Thyroid gland (tissue), 4 donors: ENCODE results near the gene ESRP2. TPM values are rescaled to one million over a fixed set of nuclear protein-coding genes. Genes with fewer than 3 reads are reported as not detected.
A peak's percentile ranks its signal among the peaks of the same experiment; 100 is the strongest.

Experiments
- DNase-seq, 2 donors: peaks; one replicate each; pipeline ENCODE4 v3.0.0-alpha.2; 2019
- H3K27ac ChIP-seq, 3 donors: fragments of 200-600 bp; sonication (generic); 1 replicate in 2 of 3; 2 replicates in 1 of 3; pipeline ENCODE4 v1.5.1; 2016 to 2019; ENCODE audit warnings: mild to moderate bottlenecking in 1 of 3, moderate library complexity in 1 of 3
- H3K27me3 ChIP-seq: fragments of 200-600 bp; sonication (generic); one replicate; pipeline ENCODE4 v1.5.1; 2019
- H3K36me3 ChIP-seq, 2 donors: fragments of 200-600 bp; sonication (generic); one replicate each; pipeline ENCODE4 v1.5.1; 2016 to 2019
- H3K4me1 ChIP-seq, 2 donors: fragments of 200-600 bp; sonication (generic); one replicate each; pipeline ENCODE4 v1.5.1; 2017 to 2019
- H3K4me3 ChIP-seq, 3 donors: fragments of 200-600 bp; sonication (generic); replicated peaks in 1 of 3; 1 replicate in 2 of 3; 2 replicates in 1 of 3; pipeline ENCODE4 v1.5.1; 2016; ENCODE audit warnings: mild to moderate bottlenecking in 1 of 3
- H3K9me3 ChIP-seq: fragments of 200-600 bp; sonication (generic); one replicate; pipeline ENCODE4 v1.5.1; 2017
- CTCF ChIP-seq, 6 experiments: fragments of 200-600 bp in 3 of 6; fragments of 450-650 bp in 3 of 6; sonication (generic) in 3 of 6; IDR thresholded peaks; one replicate each; pipeline ENCODE4 v1.5.1; 2016 to 2019; ENCODE audit warnings: antibody characterized with exemption in 6 of 6, mild to moderate bottlenecking in 2 of 6, inconsistent platforms in 1 of 6, moderate library complexity in 1 of 6
- POLR2A ChIP-seq, 2 donors: fragments of 450-650 bp; IDR thresholded peaks; one replicate each; pipeline ENCODE4 v1.6.1; 2017; ENCODE audit warnings: antibody characterized with exemption in 2 of 2, mild to moderate bottlenecking in 2 of 2, moderate library complexity in 1 of 2
- WGBS, 2 donors: methylation state at CpG; one replicate each; pipeline ENCODE4 v1.1.5; 2017; 5-methylcytosine and 5-hydroxymethylcytosine counted together
- intact Hi-C: fragments of 100-400 bp; cut with DNase I; formaldehyde crosslinking; loops from one replicate; pipeline ENCODE4 v1.15.1; 2023
- total RNA-seq, 4 donors: library from RNA; depleted of rRNA; stranded (reverse); fragments of >200 nt; gene quantifications; one replicate each; pipeline ENCODE4 v1.2.3, GENCODE V29; 2016

Gene ESRP2
- total RNA-seq, 4 donors from 2014 or later = 42.9 to 86.9 (median 50.5) TPM

GRCh38 chr16:68236137-68236825 is 354 bp upstream of the ESRP2 start:
- H3K4me3 ChIP-seq = peak overlapping the region; percentile 30 to 68 (median 41)
- peaks cover 31 to 40% of the 10 kb centered on the region in 2 donors for H3K4me1 ChIP-seq
- H3K27me3 ChIP-seq = no peaks in the 10 kb centered on the region
- peak; percentile 94 to 95 for DNase-seq
- H3K9me3 ChIP-seq = no peaks in the 10 kb centered on the region
- 16 to 23% methylated on average over 14 to 15 of the region's 45 CpGs for WGBS, 2 donors
- peak overlapping the region; percentile 91 to 96 (median 95) for H3K27ac ChIP-seq
- H3K36me3 ChIP-seq = peaks cover 12 to 13% of the 10 kb centered on the region in 2 donors
- TF ChIP-seq POLR2A (IDR thresholded peaks at IDR 0.05) (peak; percentile 96 to 97), CTCF (IDR thresholded peaks at IDR 0.05) (no peak)
- intact Hi-C loops = loop anchor here (10.0 kb wide), 1 partner anchor 241 kb away; the partner anchor contains the start of gene DPEP2

GRCh38 chr16:68235108-68235886 is 630 bp downstream of the ESRP2 start:
- peak overlapping the region; percentile 3 to 68 (median 50) for H3K4me3 ChIP-seq
- intact Hi-C loops = loop anchor here (10.0 kb wide), 1 partner anchor 240 kb away; the partner anchor contains the start of gene DPEP2
- DNase-seq = peak; percentile 79 to 85
- H3K4me1 ChIP-seq = peaks cover 31 to 39% of the 10 kb centered on the region in 2 donors
- peak overlapping the region; percentile 88 to 96 (median 91) for H3K27ac ChIP-seq
- TF ChIP-seq CTCF (IDR thresholded peaks at IDR 0.05) (peak in 2 of 6 experiments; percentile 13 to 16), POLR2A (IDR thresholded peaks at IDR 0.05) (no peak)
- peaks cover 19 to 23% of the 10 kb centered on the region in 2 donors for H3K36me3 ChIP-seq
- H3K9me3 ChIP-seq = no peaks in the 10 kb centered on the region
- WGBS, 2 donors = 21 to 35% methylated on average over 22 to 31 of the region's 73 CpGs
- H3K27me3 ChIP-seq = no peaks in the 10 kb centered on the region

- peak overlapping the region in 2 of 3 donors; percentile 3 to 68 for H3K4me3 ChIP-seq
- H3K36me3 ChIP-seq = peaks cover 27 to 31% of the 10 kb centered on the region in 2 donors
- intact Hi-C loops = loop anchor here (10.0 kb wide), 1 partner anchor 240 kb away; the partner anchor contains the start of gene DPEP2
- TF ChIP-seq POLR2A (IDR thresholded peaks at IDR 0.05) (peak in 1 of 2 donors; percentile 72), CTCF (IDR thresholded peaks at IDR 0.05) (peak in 3 of 6 experiments; percentile 3 to 21 (median 15))
- 27 to 34% methylated on average over 12 to 13 of the region's 13 CpGs for WGBS, 2 donors
- peak; percentile 100 for DNase-seq
- peaks cover 31 to 32% of the 10 kb centered on the region in 2 donors for H3K4me1 ChIP-seq
- H3K9me3 ChIP-seq = no peaks in the 10 kb centered on the region
- no peaks in the 10 kb centered on the region for H3K27me3 ChIP-seq
- H3K27ac ChIP-seq = peak overlapping the region; percentile 88 to 96 (median 91)
Observed at GRCh38 chr16:68234188-68235107, 1.5 kb downstream of the ESRP2 start.

GRCh38 chr16:68233835-68234187 is 2.1 kb downstream of the ESRP2 start:
- intact Hi-C loops = loop anchor here (10.0 kb wide), 1 partner anchor 239 kb away; the partner anchor contains the start of gene DPEP2
- no peaks in the 10 kb centered on the region for H3K9me3 ChIP-seq
- no peak overlapping the region for H3K4me3 ChIP-seq
- no peaks in the 10 kb centered on the region for H3K27me3 ChIP-seq
- H3K36me3 ChIP-seq = peaks cover 27 to 31% of the 10 kb centered on the region in 2 donors
- peak overlapping the region in 2 of 3 donors; percentile 58 to 60 for H3K27ac ChIP-seq
- peaks cover 31 to 36% of the 10 kb centered on the region in 2 donors for H3K4me1 ChIP-seq
- 33 to 52% methylated on average over 6 to 7 of the region's 8 CpGs for WGBS, 2 donors
- DNase-seq = no peak
- no peak for TF ChIP-seq POLR2A (IDR thresholded peaks at IDR 0.05)
- no peak for TF ChIP-seq CTCF (IDR thresholded peaks at IDR 0.05)
